ENCODE data around the gene MBOAT1.

Gene MBOAT1

GRCh38 chr6:20233007-20233730 is 20.9 kb upstream of the MBOAT1 start:
- no peak for DNase-seq

DNA sequence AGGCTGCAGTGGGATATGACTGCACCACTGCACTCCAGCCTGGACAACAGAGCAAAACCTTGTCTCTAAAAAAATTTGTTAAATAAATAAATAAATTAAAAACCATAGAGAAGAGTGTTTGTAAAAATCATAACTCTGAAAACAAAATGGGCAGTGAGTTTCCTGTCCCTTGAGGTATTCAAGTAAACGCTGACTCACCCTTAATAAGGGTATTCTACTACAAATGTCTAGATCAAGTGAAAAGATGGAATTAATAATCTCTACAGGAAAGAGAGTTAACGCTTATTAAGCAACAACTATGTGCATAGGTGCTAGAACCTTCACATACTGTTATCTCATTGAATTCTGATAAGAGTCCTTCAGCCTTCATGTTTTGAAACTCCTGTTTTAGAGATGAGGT is 19.9 kb upstream of the MBOAT1 start:
- no peak for DNase-seq

GRCh38 chr6:20230401-20231119 is 18.3 kb upstream of the MBOAT1 start:
- no peak for DNase-seq

GRCh38 chr6:20229881-20230280 is 17.6 kb upstream of the MBOAT1 start:
- no peak for DNase-seq

DNA sequence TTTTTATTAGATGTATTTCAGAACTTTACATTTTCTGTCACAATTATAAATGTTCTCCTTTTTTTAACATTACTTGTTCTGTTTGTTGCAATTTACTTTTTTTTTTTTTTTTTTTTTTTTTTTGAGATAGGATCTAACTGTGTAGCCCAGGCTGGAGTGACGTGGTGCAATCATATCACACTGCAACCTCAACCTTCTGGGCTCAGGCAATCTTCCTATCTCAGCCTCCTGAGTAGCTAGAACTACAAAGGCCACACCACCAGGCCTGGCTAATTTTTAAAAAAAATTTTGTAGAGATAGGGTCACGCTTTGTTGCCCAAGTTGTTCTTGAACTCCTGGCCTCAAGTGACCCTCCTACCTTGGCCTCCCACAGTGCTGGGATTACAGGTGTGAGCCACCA is 15.1 kb upstream of the MBOAT1 start:
- DNase-seq, result no peak

- no peak for DNase-seq
These were observed 10.9 kb upstream of the MBOAT1 start for GRCh38 chr6:20223141-20223540.

DNA sequence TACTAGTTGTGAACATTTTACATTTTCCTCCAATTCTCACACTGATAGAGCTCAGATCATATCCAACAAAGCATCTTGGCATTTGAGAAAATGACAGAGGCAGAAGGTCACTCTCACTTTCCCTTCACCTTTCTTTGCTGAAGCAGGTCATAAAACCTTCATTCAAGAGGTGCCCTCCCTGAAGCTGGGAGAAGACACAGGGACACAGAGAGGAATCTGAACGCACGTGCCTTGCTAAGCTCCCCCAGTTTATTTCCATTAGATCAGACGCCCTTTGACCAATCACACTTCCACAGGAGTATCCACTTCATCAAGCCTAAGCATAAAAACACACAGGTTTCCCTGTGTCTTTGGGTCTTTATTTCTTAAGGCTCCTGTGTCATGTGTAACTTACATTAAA is 9.2 kb upstream of the MBOAT1 start:
- DNase-seq, result no peak

GRCh38 chr6:20220359-20220758 is 8.1 kb upstream of the MBOAT1 start:
- DNase-seq, result no peak

GRCh38 chr6:20217891-20218290 is 5.6 kb upstream of the MBOAT1 start:
- DNase-seq, result no peak

- no peak for DNase-seq
These were observed 5.1 kb upstream of the MBOAT1 start for GRCh38 chr6:20217324-20217855.

- DNase-seq, result no peak
These were observed 3.0 kb upstream of the MBOAT1 start for GRCh38 chr6:20215310-20215709.

GRCh38 chr6:20213271-20213798 is 1.1 kb upstream of the MBOAT1 start:
- DNase-seq, result no peak

DNA sequence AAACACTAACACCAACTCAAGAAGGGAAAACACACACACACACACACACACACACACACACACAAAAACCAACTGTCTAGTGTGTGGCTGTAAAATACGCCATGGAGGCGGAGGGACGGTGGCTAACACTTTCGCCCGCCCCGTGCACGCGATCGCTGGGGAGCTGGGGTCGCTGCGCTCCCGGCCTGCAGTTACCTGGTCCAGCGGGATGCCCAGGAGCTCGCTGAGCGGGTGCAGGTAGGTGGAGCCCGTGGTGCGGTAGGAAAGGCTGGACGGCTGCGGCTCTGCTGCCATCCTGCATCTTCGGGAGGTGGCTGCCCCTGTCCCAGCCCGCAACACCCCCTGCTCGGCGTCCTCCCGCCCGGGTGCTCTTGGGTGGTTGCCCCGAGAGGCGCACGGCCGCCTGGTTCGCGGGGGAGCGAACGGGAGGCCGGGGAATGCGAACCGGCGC is 303 bp downstream of the MBOAT1 start:
- DNase-seq, result peak; percentile 78

- no peak for DNase-seq
These were observed 980 bp downstream of the MBOAT1 start for GRCh38 chr6:20211037-20211940.

DNA sequence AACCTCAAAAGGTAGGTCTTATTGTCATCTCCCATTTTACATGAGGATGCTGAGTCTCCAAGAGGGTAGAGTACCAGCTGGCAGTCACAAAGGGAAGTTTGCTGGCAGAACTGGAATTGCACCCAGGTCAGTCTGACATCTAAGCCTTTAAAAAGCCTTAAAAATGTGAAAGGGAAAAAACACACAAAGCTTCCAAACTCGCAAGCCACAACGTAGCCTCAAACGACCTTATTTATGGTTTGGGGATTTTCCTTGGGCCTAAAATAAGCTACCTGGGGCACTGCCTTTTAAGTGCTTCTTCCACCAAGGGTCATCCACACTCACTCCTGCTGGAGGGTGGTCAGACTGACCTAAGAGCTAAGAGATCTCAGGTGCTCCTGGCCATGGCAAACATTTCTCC is 2.1 kb downstream of the MBOAT1 start:
- no peak for DNase-seq

- DNase-seq, result no peak
These were observed 3.4 kb downstream of the MBOAT1 start for GRCh38 chr6:20208687-20209378.

- no peak for DNase-seq
These were observed 5.2 kb downstream of the MBOAT1 start for GRCh38 chr6:20207088-20207418.

GRCh38 chr6:20205722-20206161 is 6.5 kb downstream of the MBOAT1 start:
- DNase-seq, result no peak

DNA sequence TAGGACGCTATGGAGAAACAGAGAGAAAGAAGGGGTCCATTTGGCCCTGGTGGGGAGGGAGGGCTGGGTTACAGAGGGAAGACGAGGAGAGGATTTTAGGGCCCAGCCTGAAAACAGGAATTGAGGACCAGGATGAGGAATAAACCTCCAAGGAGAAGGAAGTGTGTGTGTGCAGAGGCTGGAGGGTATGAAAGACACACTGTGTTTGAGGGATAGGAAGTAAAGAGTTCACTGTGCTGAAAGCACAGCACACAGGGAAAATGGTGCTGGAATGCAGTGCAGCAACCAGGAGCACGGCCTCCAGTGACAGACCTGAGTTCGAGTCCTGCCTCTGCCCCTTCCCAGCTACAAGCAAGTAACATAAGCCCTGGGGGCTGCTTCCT is 7.8 kb downstream of the MBOAT1 start:
- DNase-seq, result no peak

DNA sequence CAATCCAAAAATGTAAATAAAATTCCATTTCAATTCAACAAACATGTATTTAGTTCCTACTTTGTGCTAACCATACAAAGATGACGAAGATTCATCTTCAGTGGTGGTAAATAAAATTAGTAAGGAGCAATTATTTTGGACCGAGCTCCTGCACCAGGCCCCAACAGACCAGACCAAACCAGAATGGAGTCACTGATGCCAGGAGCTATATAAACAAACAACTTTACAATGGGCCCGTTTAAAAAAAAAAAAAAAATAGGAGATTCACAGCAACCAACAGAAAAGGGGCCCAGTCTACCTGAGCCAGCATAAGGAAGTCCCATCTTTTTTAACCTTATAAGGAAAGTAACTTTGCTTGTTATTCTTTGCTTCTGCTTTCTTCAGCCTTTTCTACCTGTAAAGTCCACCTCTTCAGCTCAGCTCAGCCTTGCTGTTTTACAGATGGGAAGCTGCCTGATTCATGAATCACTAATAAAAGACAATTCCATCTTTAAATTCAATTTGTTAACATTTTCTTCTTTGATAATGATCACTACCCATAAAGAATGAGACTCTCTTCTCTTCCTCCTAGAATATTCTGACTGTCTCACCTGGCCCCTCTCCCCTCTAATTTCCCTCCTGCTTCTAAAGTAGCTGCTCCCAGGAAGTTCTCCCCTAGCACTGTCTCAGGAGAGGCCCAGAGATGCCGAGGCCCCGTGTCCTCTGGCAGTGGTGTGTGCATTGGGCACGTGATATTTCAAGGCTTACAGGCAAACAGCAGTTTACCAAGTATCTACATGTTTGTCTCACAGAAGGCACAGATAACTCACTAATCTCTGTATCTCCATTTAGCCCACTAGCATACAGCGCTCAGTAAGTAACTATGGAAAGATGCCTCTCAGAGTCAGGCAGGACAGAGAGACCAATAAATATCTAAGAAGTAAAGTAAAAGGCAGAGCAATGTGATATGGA is 8.4 kb downstream of the MBOAT1 start:
- DNase-seq, result no peak

DNA sequence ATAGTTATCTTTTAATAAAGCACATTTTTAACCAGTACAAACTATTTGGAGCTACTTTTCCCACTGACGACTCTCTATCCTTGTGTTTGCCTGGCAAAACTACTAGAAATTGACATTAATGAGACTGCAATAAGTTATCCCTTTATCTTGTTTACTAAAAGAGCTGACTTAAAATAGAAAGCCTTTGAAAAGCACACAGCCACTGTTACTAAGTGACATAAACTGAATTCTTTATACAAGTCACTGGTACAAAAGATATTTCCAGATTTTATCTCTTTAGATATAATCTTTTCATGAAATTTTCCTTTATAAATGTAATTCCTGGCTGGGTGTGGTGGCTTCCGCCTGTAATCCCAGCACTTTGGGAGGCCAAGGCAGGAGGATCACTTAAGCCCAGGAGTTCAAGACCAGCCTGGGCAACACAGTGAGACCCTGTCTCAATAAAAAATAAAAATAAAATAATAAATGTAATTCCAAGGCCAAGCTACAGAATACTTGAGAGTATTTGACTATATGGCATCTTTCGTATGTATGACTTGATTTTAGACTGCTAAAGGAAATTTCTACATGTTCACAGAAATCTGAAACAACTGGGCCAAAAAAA is 9.5 kb downstream of the MBOAT1 start:
- no peak for DNase-seq
